Stimulated activated CD4-positive, alpha-beta T cell treated with anti-CD3 and anti-CD28 coated beads, TNF-alpha, amount 100 ng/mL, for 24 hours (primary cell): ENCODE results near the gene MYO16.
"Not testable (repeated sequence)": the region's sequence is repeated elsewhere in the genome, so short reads cannot be mapped to it uniquely, and the experiment has no call there.

Experiments
- DNase-seq, 3 experiments: peaks; one replicate each; pipeline ENCODE4 v3.0.0-alpha.2; 2020; ENCODE audit warnings: low read depth in 3 of 3

The MYO16 gene

GRCh38 chr13:109055850-109056249 is 426.4 kb downstream of the MYO16 start:
- no peak for DNase-seq

- DNase-seq: no peak
These were observed 428.7 kb downstream of the MYO16 start for GRCh38 chr13:109058087-109058486.

- DNase-seq: no peak
These were observed 443.1 kb downstream of the MYO16 start for GRCh38 chr13:109072505-109072904.

- DNase-seq: no peak
These were observed 445.0 kb downstream of the MYO16 start for GRCh38 chr13:109074436-109074835.

GRCh38 chr13:109074853-109075252 is 445.4 kb downstream of the MYO16 start:
- DNase-seq: no peak

- no peak for DNase-seq
These were observed 458.7 kb downstream of the MYO16 start for GRCh38 chr13:109087916-109088623.

GRCh38 chr13:109088624-109088917 is 459.2 kb downstream of the MYO16 start:
- DNase-seq: no peak

GRCh38 chr13:109090796-109091195 is 461.4 kb downstream of the MYO16 start:
- no peak for DNase-seq

- DNase-seq: no peak
These were observed 461.8 kb downstream of the MYO16 start for GRCh38 chr13:109091249-109091648.

GRCh38 chr13:109092186-109092585 is 462.8 kb downstream of the MYO16 start:
- not testable (repeated sequence) for DNase-seq

GRCh38 chr13:109093998-109094397 is 464.6 kb downstream of the MYO16 start:
- DNase-seq: no peak

- no peak for DNase-seq
These were observed 465.7 kb downstream of the MYO16 start for GRCh38 chr13:109095126-109095525.

- DNase-seq: no peak
These were observed 466.7 kb downstream of the MYO16 start for GRCh38 chr13:109096101-109096500.

GRCh38 chr13:109100705-109101304 is 471.4 kb downstream of the MYO16 start:
- DNase-seq: no peak

GRCh38 chr13:109101550-109102144 is 472.2 kb downstream of the MYO16 start:
- DNase-seq: no peak

- no peak for DNase-seq
These were observed 476.5 kb downstream of the MYO16 start for GRCh38 chr13:109105899-109106298.

- DNase-seq: no peak
These were observed 480.7 kb downstream of the MYO16 start for GRCh38 chr13:109110159-109110558.

- no peak for DNase-seq
These were observed 481.7 kb downstream of the MYO16 start for GRCh38 chr13:109111141-109111540.

- DNase-seq: no peak
These were observed 484.0 kb downstream of the MYO16 start for GRCh38 chr13:109113427-109113826.

GRCh38 chr13:109114162-109114561 is 484.8 kb downstream of the MYO16 start:
- DNase-seq: no peak

GRCh38 chr13:109114991-109115390 is 485.6 kb downstream of the MYO16 start:
- DNase-seq: no peak

GRCh38 chr13:109118521-109118920 is 489.1 kb downstream of the MYO16 start:
- no peak for DNase-seq

GRCh38 chr13:109119896-109120295 is 490.5 kb downstream of the MYO16 start:
- DNase-seq: no peak
